ENCODE results near the gene NTSR2. TPM values are rescaled to one million over a fixed set of nuclear protein-coding genes. Genes with fewer than 3 reads are reported as not detected.

The NTSR2 gene
- total and polyA plus RNA-seq, 10 of the 15 experiments (the other 5 are each of a cell fraction or from before 2014, with no cell fraction given): not detected

- BruUV-seq (replicated peaks): no TSS peak
- H3K27ac ChIP-seq (ENCODE audit: control insufficient read depth, insufficient read depth): no peak overlapping the region
- H3K36me3 ChIP-seq (ENCODE audit: control insufficient read depth in 2 of 2, insufficient read depth in 2 of 2, low read length in 1 of 2): no peaks in the 10 kb centered on the region; a peak in 1 of 4 replicates
- 26% methylated on average over 9 of the region's 9 CpGs for WGBS (ENCODE audit: insufficient coverage, insufficient replicate concordance, low lambda C conversion rate, missing lambda C conversion rate)
- ChIA-PET RAD21 (ENCODE audit: unreplicated experiment) (interaction anchor here (0.7 to 1.5 kb wide), 9 partner anchors 46 to 1314 kb away, joined by 3 to 9 read pairs (median 5); no protein-coding TSS in a partner anchor), SMC1A (ENCODE audit: uncharacterized antibody, unreplicated experiment) (interaction anchor here (0.7 to 7.1 kb wide), 16 partner anchors 12 to 347 kb away, joined by 3 to 71 read pairs (median 4); partner anchors contain the start of gene LPIN1), POLR2A (interaction anchor here (0.8 to 1.0 kb wide), 2 partner anchors 87 to 91 kb away, joined by 3 to 7 read pairs; no protein-coding TSS in a partner anchor), CTCF (interaction anchor here (0.5 to 16.6 kb wide), 41 partner anchors 10 to 1024 kb away, joined by 3 to 353 read pairs (median 4); partner anchors contain the start of genes LPIN1 and TRIB2)
- no peaks in the 10 kb centered on the region for H3K9me3 ChIP-seq (replicated peaks; ENCODE audit: control insufficient read depth, insufficient read depth, low read length)
- peak; percentile 98 for FAIRE-seq
- no peak overlapping the region for H3K4me2 ChIP-seq (ENCODE audit: control insufficient read depth, insufficient read depth)
- no peak overlapping the region for H2AFZ ChIP-seq (ENCODE audit: control insufficient read depth, low read depth, low read length)
- no peaks in the 10 kb centered on the region for H4K20me1 ChIP-seq (ENCODE audit: control insufficient read depth, insufficient read depth)
- in situ Hi-C loops (cut with MboI): loop anchor here (5.0 kb wide), 1 partner anchor 89 kb away; no protein-coding TSS in a partner anchor
- DNase-seq (ENCODE audit: low read depth, low spot score): no peak
- H3K4me3 ChIP-seq: no peak overlapping the region
- 0 out of 2 replicates have a peak, but pooled peaks cover 4% of the 10 kb centered on the region for H3K4me1 ChIP-seq (ENCODE audit: control insufficient read depth, insufficient read depth, low read length)
- H3K9ac ChIP-seq (ENCODE audit: control insufficient read depth, insufficient read depth, low read length): no peak overlapping the region
- no peaks in the 10 kb centered on the region for H3K79me2 ChIP-seq (ENCODE audit: control insufficient read depth, insufficient read depth, low read length)
- intact Hi-C loops (cut with micrococcal nuclease; ENCODE audit: unreplicated experiment): loop anchor here (1.0 to 10.0 kb wide), 3 partner anchors 52 to 1312 kb away; no protein-coding TSS in a partner anchor
- ATAC-seq: peak; percentile 89
- peaks cover 0 to 4% of the 10 kb centered on the region in 2 experiments; a peak in 1 of 4 replicates for H3K27me3 ChIP-seq (replicated peaks in 1 of 2; ENCODE audit: control insufficient read depth in 2 of 2, insufficient read depth in 2 of 2, low read length in 1 of 2)
- no peak for TF ChIP-seq SP1 (IDR thresholded peaks at IDR 0.05; ENCODE audit: low read depth, low read length)
- peak; percentile 70 for TF ChIP-seq SMC3 (IDR thresholded peaks at IDR 0.05; ENCODE audit: borderline replicate concordance, low read length)
- TF ChIP-seq SREBF1 (IDR thresholded peaks at IDR 0.05; ENCODE audit: low read length): no peak
- TF ChIP-seq MEF2B (IDR thresholded peaks at IDR 0.05; ENCODE audit: partially characterized antibody, poor library complexity, severe bottlenecking): no peak
- no peak for TF ChIP-seq TCF12 (IDR thresholded peaks at IDR 0.05; ENCODE audit: low read depth, low read length)
- TF ChIP-seq RELA (IDR thresholded peaks at IDR 0.05; ENCODE audit: borderline replicate concordance, partially characterized antibody): no peak
- TF ChIP-seq PKNOX1 (IDR thresholded peaks at IDR 0.05): peak; percentile 51; the same call in 1 of the 2 replicates
- no peak for TF ChIP-seq ATF7 (IDR thresholded peaks at IDR 0.05; ENCODE audit: low read depth)
- TF ChIP-seq NFYB (IDR thresholded peaks at IDR 0.05; ENCODE audit: insufficient read depth, low read depth, low read length): peak; percentile 59; the same call in 1 of the 2 replicates
- TF ChIP-seq TBL1XR1 (IDR thresholded peaks at IDR 0.05; ENCODE audit: low read depth, low read length): no peak
- 0 out of 2 replicates have a peak, but pooled peaks have one; percentile 19 for TF ChIP-seq RB1 (IDR thresholded peaks at IDR 0.05; ENCODE audit: borderline replicate concordance)
- no peak for TF ChIP-seq KDM1A (IDR thresholded peaks at IDR 0.05; ENCODE audit: borderline replicate concordance)
- TF ChIP-seq RAD21 (IDR thresholded peaks at IDR 0.05; ENCODE audit: insufficient read depth, low read depth, low read length): peak; percentile 78
- no peak for TF ChIP-seq CBX3 (IDR thresholded peaks at IDR 0.05; ENCODE audit: borderline replicate concordance, low read depth)
- no peak for TF ChIP-seq KLF5 (IDR thresholded peaks at IDR 0.05; ENCODE audit: partially characterized antibody)
- no peak for TF ChIP-seq YBX1 (IDR thresholded peaks at IDR 0.05)
- TF ChIP-seq ZNF207 (IDR thresholded peaks at IDR 0.05; ENCODE audit: borderline replicate concordance): 0 out of 2 replicates have a peak, but pooled peaks have one; percentile 26
- TF ChIP-seq ZBTB4 (CRISPR knock-in tag; IDR thresholded peaks at IDR 0.05): no peak
Observed at GRCh38 chr2:11692966-11693521, 23.0 kb upstream of the NTSR2 start.
